HFFc6 (cell line): ENCODE measurements around the gene ST7. TPM values are rescaled to one million over a fixed set of nuclear protein-coding genes. Genes with fewer than 3 reads are reported as not detected.

ENCODE experiments used
- DNase-seq: peaks from one replicate; pipeline ENCODE4 v3.0.0-alpha.2; 2018
- H3K27ac Mint-ChIP-seq: 2 replicates; pipeline ENCODE4 v1.8.0; 2020; ENCODE audit warnings: mild to moderate bottlenecking, mixed read lengths
- H3K27me3 Mint-ChIP-seq: 2 replicates; pipeline ENCODE4 v1.8.0; 2021; ENCODE audit warnings: mild to moderate bottlenecking, moderate library complexity, mixed read lengths; ENCODE audit not compliant: insufficient read depth
- H3K36me3 Mint-ChIP-seq: 2 replicates; pipeline ENCODE4 v1.8.0; 2021; ENCODE audit warnings: low read depth, mixed read lengths
- H3K4me1 Mint-ChIP-seq: 2 replicates; pipeline ENCODE4 v1.8.0; 2020; ENCODE audit warnings: low read depth, mixed read lengths
- H3K4me3 Mint-ChIP-seq: 2 replicates; pipeline ENCODE4 v1.8.0; 2020; ENCODE audit warnings: mild to moderate bottlenecking, moderate library complexity, mixed read lengths
- H3K9me3 Mint-ChIP-seq: 2 replicates; pipeline ENCODE4 v1.8.0; 2020; ENCODE audit warnings: mild to moderate bottlenecking, mixed read lengths
- total RNA-seq, 6 experiments: library from RNA; stranded (reverse); fragmentation: NEBNext Ultra II Directional; extraction: Animal tissue kit (Norgen Biotek cat#: 25700); gene quantifications; 2 replicates in 1 of 6; 3 replicates in 5 of 6; pipeline ENCODE4 v1.2.3, GENCODE V29; 2021
- TF ChIP-seq, protein P1 (sequence below): fragments of 200-600 bp; sonication (generic); IDR thresholded peaks from 2 replicates; pipeline ENCODE4 v1.5.0; 2021; ENCODE audit warnings: antibody characterized with exemption, mild to moderate bottlenecking

ST7 gene
- total RNA-seq, 6 experiments from 2014 or later: 13.5 to 18.8 (median 16.8) TPM

GRCh38 chr7:117153016-117153545 lies 199.8 kb downstream of the ST7 start:
- Mint-ChIP-seq H3K36me3 (no peaks in the 10 kb centered on the region), H3K9me3 (no peaks in the 10 kb centered on the region), H3K27ac (no peak overlapping the region), H3K4me1 (no peaks in the 10 kb centered on the region), H3K27me3 (no peaks in the 10 kb centered on the region), H3K4me3 (no peak overlapping the region)
- TF ChIP-seq, protein P1, sequence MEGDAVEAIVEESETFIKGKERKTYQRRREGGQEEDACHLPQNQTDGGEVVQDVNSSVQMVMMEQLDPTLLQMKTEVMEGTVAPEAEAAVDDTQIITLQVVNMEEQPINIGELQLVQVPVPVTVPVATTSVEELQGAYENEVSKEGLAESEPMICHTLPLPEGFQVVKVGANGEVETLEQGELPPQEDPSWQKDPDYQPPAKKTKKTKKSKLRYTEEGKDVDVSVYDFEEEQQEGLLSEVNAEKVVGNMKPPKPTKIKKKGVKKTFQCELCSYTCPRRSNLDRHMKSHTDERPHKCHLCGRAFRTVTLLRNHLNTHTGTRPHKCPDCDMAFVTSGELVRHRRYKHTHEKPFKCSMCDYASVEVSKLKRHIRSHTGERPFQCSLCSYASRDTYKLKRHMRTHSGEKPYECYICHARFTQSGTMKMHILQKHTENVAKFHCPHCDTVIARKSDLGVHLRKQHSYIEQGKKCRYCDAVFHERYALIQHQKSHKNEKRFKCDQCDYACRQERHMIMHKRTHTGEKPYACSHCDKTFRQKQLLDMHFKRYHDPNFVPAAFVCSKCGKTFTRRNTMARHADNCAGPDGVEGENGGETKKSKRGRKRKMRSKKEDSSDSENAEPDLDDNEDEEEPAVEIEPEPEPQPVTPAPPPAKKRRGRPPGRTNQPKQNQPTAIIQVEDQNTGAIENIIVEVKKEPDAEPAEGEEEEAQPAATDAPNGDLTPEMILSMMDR: no peak
- no peak for DNase-seq

- Mint-ChIP-seq H3K4me3 (no peak overlapping the region), H3K9me3 (no peaks in the 10 kb centered on the region), H3K27ac (no peak overlapping the region), H3K36me3 (no peaks in the 10 kb centered on the region), H3K27me3 (no peaks in the 10 kb centered on the region), H3K4me1 (no peaks in the 10 kb centered on the region; the same call in 1 of the 2 replicates)
- DNase-seq: no peak
- TF ChIP-seq, protein P1: no peak
Measured at GRCh38 chr7:117154721-117155120, 201.4 kb downstream of the ST7 start.

- Mint-ChIP-seq H3K9me3 (no peaks in the 10 kb centered on the region), H3K4me1 (no peaks in the 10 kb centered on the region; the same call in 1 of the 2 replicates), H3K4me3 (no peak overlapping the region), H3K36me3 (no peaks in the 10 kb centered on the region), H3K27ac (no peak overlapping the region), H3K27me3 (no peaks in the 10 kb centered on the region; the same call in 1 of the 2 replicates)
- no peak for DNase-seq
- TF ChIP-seq, protein P1: no peak
Measured at GRCh38 chr7:117155694-117156093, 202.4 kb downstream of the ST7 start.

DNA sequence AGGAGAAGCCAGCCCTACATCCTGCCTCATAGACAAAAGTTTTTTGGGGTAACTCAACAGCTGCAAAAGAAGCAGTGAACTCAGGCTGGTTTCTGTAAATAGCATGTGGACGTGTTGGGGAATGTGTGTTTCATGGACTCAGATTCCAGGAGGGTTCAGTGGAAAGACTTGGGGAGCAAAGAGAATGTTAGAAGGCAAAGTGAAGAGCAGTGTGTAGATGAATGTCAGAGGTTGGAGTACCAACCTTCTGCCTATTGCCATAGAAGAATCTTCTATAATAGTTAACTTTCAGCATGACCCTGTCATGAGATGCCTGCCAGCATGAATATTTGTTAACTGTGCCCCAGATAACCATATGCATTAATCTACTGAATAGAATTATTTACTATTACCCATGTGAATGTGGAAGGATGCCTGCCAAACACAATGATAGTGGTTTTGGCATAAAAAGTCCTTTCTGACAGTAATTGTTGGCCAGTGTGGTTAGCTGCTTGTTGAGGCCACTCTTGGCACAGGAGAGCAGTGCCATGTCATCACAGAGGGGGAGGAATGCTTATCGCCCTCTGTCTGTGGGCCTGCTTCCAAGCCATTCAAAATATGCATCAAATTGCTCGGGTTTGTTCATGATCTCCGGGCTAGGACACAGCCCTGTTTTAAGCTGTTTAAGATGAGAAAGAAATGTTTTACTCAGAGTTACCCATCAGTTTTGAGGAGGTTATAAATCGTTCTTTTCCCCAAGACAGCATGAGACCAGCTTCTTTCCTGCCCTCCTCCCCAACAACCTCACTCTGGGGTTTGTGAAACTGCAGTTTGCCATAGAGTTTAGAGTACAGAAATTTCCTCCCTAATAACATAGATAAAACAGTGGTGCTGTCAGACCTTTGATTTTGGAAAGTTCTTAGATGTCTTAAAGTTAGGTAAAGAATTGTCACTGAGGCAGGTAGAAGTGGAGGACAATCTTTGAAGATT lies 204.2 kb downstream of the ST7 start:
- Mint-ChIP-seq H3K36me3 (no peaks in the 10 kb centered on the region), H3K4me1 (no peaks in the 10 kb centered on the region; the same call in 1 of the 2 replicates), H3K9me3 (no peaks in the 10 kb centered on the region), H3K27me3 (no peaks in the 10 kb centered on the region; the same call in 1 of the 2 replicates), H3K4me3 (no peak overlapping the region), H3K27ac (no peak overlapping the region)
- DNase-seq: peak; percentile 81
- TF ChIP-seq, protein P1: peak; percentile 70; the same call in 1 of the 2 replicates

DNA sequence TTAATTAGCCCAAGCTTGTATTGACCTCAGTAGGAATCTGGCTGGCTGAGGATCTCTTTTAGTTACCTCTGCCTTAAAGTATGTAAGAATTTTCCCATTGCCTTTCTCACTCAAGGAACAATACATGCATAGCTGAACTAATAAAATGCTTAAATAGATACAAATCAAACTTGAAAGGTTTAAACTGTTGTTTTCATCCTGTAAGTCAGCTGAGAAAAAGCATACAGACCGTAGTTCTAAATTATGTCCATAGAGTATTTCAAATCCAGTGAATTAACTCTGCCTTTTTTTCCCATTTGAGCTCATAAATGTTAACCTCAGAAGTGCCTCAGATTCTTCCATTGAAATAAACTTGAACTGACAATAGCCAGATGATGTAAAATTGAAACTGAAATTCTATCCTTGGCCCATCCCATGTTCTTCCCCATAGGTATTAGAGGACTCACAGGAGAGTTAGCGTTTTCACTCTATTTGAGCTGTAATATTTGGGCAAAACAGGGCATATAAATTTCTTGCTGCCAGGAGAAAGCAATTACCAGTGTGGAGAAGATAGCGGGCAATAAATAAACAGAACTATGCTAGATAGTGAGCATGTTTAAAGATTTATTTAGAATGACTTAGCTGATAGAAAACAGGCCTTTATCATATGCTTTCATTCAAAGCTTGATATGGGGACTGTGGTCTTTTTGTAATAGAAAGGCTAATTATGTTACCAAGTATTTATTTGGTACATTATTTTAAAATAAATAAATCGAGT lies 205.8 kb downstream of the ST7 start:
- Mint-ChIP-seq H3K4me1 (peaks cover 14% of the 10 kb centered on the region), H3K27ac (peak overlapping the region; percentile 29; the same call in 1 of the 2 replicates), H3K9me3 (no peaks in the 10 kb centered on the region), H3K4me3 (no peak overlapping the region), H3K36me3 (no peaks in the 10 kb centered on the region), H3K27me3 (no peaks in the 10 kb centered on the region; the same call in 1 of the 2 replicates)
- DNase-seq: no peak
- TF ChIP-seq, protein P1: no peak
